Femur (tissue), 1 donor: ENCODE results near the gene MARCHF10.
A peak's percentile ranks its signal among the peaks of the same experiment; 100 is the strongest.

Source experiments
- DNase-seq: peaks from one replicate; pipeline ENCODE4 v3.0.0-alpha.2; 2017

The MARCHF10 gene

DNA sequence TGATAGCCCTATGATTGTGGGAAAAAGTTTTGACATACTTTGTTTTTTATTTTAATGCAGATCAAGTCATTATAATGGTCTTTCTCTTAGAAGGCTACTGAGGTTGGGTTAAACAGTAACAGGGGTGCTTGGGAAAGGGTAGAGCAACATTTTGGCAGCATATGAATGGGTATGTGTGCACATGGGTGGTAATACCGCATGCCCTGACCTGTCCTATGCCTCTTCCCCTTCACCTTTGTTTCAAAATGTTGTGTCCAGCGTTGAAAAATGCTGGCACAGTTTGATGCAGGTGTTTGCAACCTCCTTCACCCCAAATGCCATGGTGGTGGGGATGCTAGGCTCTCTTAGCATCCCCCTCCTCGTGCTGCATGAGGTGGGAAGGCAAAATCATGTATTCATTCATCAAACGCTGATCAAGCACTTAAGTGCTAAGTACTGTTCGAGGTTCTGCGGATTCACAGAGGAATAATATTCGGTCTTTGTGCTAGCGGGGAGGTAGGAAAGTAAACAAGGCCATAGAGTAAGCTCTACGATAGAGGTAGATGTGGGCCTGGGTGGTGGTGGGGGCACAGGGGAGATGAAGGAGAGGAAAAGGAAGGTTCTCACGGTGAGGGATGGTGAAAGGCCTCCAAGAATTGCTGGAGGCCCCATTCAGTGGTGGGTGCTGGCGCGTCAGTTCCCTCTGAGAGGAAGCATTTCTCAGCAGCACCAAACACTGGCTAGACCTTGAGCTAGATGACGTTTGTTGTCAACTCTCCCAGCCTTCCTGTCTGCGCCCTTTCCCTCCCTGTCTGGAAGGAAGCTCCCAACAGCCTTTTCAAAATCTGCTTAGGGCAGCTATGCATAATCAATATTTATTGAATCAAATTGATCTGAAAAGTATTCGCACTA lies 13.3 kb upstream of the MARCHF10 start:
- no peak for DNase-seq

DNA sequence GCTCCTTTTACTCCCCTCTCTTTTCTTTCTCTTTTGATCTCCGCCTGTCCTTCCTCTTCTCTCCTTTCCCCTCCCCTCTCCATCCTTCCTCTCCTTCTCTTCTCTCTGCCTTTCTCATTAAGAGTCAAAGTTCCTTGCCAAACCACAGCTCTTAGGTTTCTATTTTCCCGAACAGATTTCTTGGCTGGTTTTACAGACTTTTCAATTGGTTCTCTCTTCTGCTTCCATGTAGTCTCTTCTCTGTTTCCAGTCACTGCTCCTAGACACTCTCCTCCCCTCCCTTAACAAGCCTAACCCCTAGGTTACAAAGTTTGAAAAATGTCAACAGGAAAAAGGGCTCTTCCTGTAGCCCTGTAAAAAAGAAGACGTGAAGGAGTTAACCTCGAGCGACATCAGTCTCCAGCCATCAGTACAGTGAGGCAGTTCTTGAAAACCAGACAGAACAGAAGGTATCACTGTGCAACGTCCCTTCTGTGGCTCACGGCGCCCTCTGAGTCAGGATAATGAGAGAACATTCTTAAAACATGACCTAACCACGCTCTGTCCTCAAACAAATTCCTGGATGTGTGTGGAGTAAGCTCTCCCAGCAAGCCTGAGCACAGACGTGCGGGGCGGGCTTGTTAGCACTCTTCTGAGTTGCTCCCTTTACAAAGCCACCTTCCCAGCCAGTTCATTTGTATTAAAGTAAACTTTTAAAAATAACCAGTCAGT lies 11.6 kb upstream of the MARCHF10 start:
- DNase-seq: peak; percentile 87

DNA sequence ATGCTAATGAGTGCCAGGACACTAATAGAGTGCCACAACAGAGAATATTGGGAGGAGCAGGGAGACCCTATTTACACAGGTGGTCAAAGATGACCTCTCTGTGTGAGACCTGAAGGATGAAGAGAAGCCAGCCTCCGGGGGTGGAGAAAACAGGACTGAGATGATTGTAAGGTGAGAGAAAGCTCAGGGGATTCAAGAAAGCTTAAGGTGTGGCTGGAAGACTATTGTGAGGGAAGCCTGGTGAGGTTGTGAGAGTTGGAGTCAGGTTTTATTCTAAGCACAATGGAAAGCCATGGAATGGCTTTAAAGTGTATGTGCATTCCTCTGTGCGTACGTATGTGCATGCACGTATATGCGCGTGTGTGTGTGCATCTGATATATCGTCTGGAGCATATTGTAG lies 10.4 kb upstream of the MARCHF10 start:
- DNase-seq: no peak

- no peak for DNase-seq
Observed at GRCh38 chr17:62816282-62816839, 8.2 kb upstream of the MARCHF10 start.

DNA sequence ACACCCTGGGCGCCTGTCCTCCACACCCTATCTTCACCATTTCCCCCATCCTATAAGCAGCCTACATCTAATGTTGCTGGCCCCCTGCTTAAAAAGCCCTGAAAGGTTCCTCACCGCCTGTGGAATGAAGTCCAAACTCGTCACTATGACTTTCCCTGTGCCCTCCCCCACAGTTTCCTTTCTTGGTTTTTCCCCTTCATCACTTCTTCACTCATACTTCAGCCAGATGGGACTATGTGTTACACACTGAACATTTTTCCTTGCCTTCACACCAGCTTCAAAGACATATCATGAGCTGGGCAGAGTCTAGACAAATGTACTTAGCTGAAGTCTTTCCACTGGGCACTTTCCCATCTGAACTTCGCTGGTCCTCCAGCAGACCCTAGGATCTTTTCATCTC lies 1.5 kb upstream of the MARCHF10 start:
- no peak for DNase-seq

DNA sequence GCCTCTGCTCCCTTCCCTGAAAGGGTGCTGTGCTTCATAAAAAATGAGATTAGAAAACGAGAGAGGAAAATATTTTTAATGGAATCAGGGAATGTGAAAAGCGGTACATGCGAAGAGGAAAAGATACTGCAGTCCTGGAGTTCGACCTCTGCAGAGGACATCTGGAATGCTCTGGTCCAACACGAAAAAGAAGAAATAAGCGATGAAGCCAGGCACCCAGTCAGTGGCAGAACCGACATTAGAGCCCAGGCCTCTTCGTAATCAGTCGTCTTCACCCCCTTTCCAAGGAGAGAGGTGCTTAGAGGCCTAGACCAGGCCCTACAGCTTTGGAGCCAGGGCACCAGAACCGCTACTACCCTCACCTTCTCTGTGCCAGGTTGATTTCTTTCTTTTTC lies 459 bp upstream of the MARCHF10 start:
- no peak for DNase-seq

DNA sequence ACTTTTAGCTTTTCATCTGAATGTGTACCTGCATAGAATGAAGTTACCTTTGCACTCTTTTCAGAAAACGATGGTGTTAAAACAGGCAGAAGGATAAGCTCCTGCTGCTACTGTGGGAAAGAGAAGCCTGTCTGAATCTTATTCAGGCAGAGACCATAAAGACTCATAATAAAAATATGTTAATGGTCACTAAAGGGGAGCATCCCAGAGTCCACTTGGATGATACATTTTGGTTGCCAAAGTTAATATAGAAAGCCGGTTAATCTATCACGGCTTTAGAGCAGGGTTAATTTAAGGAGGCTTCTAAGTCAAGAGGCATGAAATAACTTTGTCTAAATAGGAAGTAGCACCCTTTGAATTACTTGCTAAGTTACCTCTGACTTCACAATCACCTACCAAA lies 2.9 kb downstream of the MARCHF10 start:
- no peak for DNase-seq

- DNase-seq: peak; percentile 7
Observed at GRCh38 chr17:62804822-62805221, 3.3 kb downstream of the MARCHF10 start.

DNA sequence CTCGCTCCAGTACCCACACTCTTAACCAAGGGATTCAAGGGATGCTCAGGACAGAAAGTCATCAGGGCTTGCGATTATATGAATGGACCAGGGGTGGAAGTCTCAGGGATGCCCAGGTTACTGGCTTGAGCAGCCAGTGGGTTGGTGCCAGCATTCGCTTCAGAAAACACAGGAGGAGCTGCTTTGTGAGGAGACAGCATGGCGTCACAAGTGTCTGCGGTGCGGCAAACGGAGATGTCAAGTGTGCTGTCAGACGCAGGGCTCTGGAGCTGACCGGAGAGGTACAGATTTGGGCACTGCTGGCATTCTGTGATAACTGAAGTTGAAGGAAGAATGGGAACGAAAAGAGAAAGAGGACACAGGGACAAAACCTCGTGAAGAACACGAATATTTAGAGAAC lies 4.1 kb downstream of the MARCHF10 start:
- DNase-seq: peak; percentile 9

GRCh38 chr17:62802561-62803205 lies 5.4 kb downstream of the MARCHF10 start:
- peak; percentile 27 for DNase-seq

DNA sequence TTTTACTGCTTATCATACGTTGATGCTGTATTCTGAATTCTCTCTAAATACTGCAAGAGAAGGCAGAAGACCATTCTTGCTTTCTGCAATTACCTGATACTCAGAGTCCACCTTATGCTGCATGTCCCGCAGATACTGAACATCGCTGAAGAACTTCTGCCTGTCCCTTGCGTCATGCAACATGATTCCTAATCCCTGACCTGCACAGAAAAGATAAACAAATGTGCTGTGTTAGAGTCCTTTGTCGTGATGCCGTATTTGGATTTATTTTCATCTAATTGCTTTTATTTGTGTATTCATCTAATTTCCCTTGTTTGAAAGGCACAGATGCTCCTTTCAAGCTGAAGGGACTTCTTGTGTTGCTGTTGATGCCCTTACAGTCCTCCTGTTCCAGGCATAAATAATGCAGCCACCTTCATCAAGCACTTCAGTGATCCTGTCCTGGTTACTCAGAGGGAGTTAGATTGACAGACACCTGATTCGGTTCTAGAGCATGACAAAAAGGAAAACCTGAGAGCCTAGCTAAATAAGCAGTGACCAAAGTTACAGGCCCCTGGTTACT lies 6.5 kb downstream of the MARCHF10 start:
- DNase-seq: peak; percentile 4

GRCh38 chr17:62800585-62800984 lies 7.5 kb downstream of the MARCHF10 start:
- peak; percentile 36 for DNase-seq

- no peak for DNase-seq
Observed at GRCh38 chr17:62797959-62798358, 10.2 kb downstream of the MARCHF10 start.

GRCh38 chr17:62796291-62796690 lies 11.8 kb downstream of the MARCHF10 start:
- no peak for DNase-seq

DNA sequence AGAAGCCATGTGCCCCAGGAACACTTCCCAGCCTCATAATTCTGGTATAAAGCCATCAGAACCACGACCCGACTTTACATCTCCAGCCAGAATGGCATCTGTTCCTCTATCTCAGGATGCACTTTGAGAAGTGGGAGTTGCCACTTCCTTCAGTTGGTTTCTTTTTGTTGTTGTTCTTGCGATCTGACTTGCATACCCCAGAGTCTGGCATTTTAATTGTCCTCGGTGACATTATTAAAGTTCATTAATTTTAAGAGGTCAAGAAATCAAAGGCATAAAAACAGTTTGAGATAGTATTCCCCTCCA lies 13.5 kb downstream of the MARCHF10 start:
- no peak for DNase-seq

DNA sequence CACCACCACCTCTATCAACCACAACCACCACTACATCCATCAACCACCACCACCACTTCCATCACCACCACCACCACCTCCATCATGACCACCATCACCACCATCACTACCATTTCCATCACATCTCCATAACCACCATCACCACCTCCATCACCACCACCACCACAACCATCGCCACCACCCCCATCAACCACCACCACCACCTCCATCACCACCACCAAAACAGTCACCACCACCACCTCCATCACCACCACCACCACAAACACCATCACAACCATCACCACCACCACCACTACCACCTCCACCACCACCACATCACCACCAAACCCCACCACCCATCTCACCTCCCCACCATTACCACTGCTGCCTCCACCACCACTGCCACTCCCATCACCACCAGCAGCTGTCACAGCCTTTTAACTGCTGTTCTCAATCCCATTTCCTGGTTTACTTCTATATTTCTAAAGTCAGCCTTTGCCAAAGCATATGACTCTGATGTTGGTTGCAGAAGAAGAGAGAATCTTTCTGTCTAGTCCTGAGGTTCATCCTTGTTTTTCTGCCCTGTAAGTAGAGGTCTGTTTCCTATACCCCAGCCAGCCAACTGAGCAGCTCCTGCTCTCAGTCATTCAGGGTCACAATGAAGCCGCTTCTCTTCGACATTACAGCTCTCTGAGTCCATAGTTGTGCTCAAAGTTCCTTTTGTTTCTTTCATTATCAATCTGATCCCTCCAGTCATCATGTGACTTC lies 14.0 kb downstream of the MARCHF10 start:
- no peak for DNase-seq

GRCh38 chr17:62792447-62792800 lies 15.7 kb downstream of the MARCHF10 start:
- DNase-seq: no peak

GRCh38 chr17:62791767-62792446 lies 16.2 kb downstream of the MARCHF10 start:
- no peak for DNase-seq

GRCh38 chr17:62791235-62791734 lies 16.8 kb downstream of the MARCHF10 start:
- no peak for DNase-seq

- no peak for DNase-seq
Observed at GRCh38 chr17:62790564-62790986, 17.5 kb downstream of the MARCHF10 start.

DNA sequence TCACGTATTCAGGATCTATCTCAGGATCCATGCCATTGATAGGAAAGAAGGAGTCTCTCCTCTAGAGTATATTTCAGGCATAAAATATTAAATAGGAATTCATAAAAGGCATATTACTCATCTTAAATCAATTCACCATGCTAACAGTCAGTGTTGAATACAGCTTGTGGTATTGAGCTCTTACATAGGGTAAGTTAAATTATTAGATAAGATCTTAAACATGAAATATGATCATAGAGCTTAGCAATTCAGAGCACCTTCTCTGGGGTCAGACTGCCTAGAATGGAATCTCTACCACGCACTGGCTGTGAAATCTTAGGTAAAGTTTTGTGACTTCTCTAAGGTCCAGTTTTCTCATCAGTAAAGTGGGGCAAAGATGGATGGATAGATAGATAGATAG lies 20.7 kb downstream of the MARCHF10 start:
- no peak for DNase-seq

- no peak for DNase-seq
Observed at GRCh38 chr17:62786646-62787045, 21.5 kb downstream of the MARCHF10 start.
